Measurements from ENCODE around the gene ZFYVE21.

ZFYVE21 gene

GRCh38 chr14:103724116-103724515 is 8.5 kb downstream of the ZFYVE21 start:
- Histone ChIP-seq H3K27ac (ENCODE audit: low read depth in 2 of 2, low read length in 2 of 2) (no peak overlapping the region), H3K4me1 (ENCODE audit: control insufficient read depth in 2 of 2, insufficient read depth in 2 of 2, low read length in 2 of 2) (peaks cover 11 to 19% of the 10 kb centered on the region in 2 donors), H3K9me3 (ENCODE audit: control insufficient read depth in 2 of 2, low read length in 2 of 2) (no peaks in the 10 kb centered on the region), H3K36me3 (ENCODE audit: control insufficient read depth in 2 of 2, insufficient read depth in 2 of 2, low read length in 2 of 2) (peaks cover 11 to 18% of the 10 kb centered on the region in 2 donors), H3K27me3 (ENCODE audit: control insufficient read depth in 2 of 2, insufficient read depth in 2 of 2, low read length in 2 of 2) (no peaks in the 10 kb centered on the region), H3K9ac (ENCODE audit: low read depth in 1 of 2, low read length in 2 of 2) (no peak overlapping the region), H3K4me3 (ENCODE audit: low read length in 2 of 2) (no peak overlapping the region)

- no peaks in the 10 kb centered on the region for H3K27me3 ChIP-seq (ENCODE audit: control insufficient read depth in 2 of 2, insufficient read depth in 2 of 2, low read length in 2 of 2)
- H3K4me3 ChIP-seq (ENCODE audit: low read length in 2 of 2), result no peak overlapping the region
- no peak overlapping the region for H3K27ac ChIP-seq (ENCODE audit: low read depth in 2 of 2, low read length in 2 of 2)
- no peak overlapping the region for H3K9ac ChIP-seq (ENCODE audit: low read depth in 1 of 2, low read length in 2 of 2)
- H3K9me3 ChIP-seq (ENCODE audit: control insufficient read depth in 2 of 2, low read length in 2 of 2), result no peaks in the 10 kb centered on the region
- peaks cover 11 to 19% of the 10 kb centered on the region in 2 donors for H3K4me1 ChIP-seq (ENCODE audit: control insufficient read depth in 2 of 2, insufficient read depth in 2 of 2, low read length in 2 of 2)
- H3K36me3 ChIP-seq (ENCODE audit: control insufficient read depth in 2 of 2, insufficient read depth in 2 of 2, low read length in 2 of 2), result peaks cover 21 to 24% of the 10 kb centered on the region in 2 donors
Observed at GRCh38 chr14:103725001-103725682, 9.5 kb downstream of the ZFYVE21 start.

- Histone ChIP-seq H3K4me1 (ENCODE audit: control insufficient read depth in 2 of 2, insufficient read depth in 2 of 2, low read length in 2 of 2) (peaks cover 11 to 19% of the 10 kb centered on the region in 2 donors), H3K9me3 (ENCODE audit: control insufficient read depth in 2 of 2, low read length in 2 of 2) (no peaks in the 10 kb centered on the region), H3K4me3 (ENCODE audit: low read length in 2 of 2) (no peak overlapping the region), H3K27ac (ENCODE audit: low read depth in 2 of 2, low read length in 2 of 2) (no peak overlapping the region), H3K27me3 (ENCODE audit: control insufficient read depth in 2 of 2, insufficient read depth in 2 of 2, low read length in 2 of 2) (no peaks in the 10 kb centered on the region), H3K36me3 (ENCODE audit: control insufficient read depth in 2 of 2, insufficient read depth in 2 of 2, low read length in 2 of 2) (peaks cover 27% of the 10 kb centered on the region in 2 donors), H3K9ac (ENCODE audit: low read depth in 1 of 2, low read length in 2 of 2) (no peak overlapping the region)
Observed at GRCh38 chr14:103725739-103726395, 10.3 kb downstream of the ZFYVE21 start.

- Histone ChIP-seq H3K4me3 (ENCODE audit: low read length in 2 of 2) (no peak overlapping the region), H3K9me3 (ENCODE audit: control insufficient read depth in 2 of 2, low read length in 2 of 2) (no peaks in the 10 kb centered on the region), H3K27ac (ENCODE audit: low read depth in 2 of 2, low read length in 2 of 2) (no peak overlapping the region), H3K4me1 (ENCODE audit: control insufficient read depth in 2 of 2, insufficient read depth in 2 of 2, low read length in 2 of 2) (peaks cover 11 to 19% of the 10 kb centered on the region in 2 donors), H3K9ac (ENCODE audit: low read depth in 1 of 2, low read length in 2 of 2) (no peak overlapping the region), H3K36me3 (ENCODE audit: control insufficient read depth in 2 of 2, insufficient read depth in 2 of 2, low read length in 2 of 2) (peaks cover 27 to 28% of the 10 kb centered on the region in 2 donors), H3K27me3 (ENCODE audit: control insufficient read depth in 2 of 2, insufficient read depth in 2 of 2, low read length in 2 of 2) (no peaks in the 10 kb centered on the region)
Observed at GRCh38 chr14:103726474-103726873, 10.9 kb downstream of the ZFYVE21 start.

- Histone ChIP-seq H3K4me1 (ENCODE audit: control insufficient read depth in 2 of 2, insufficient read depth in 2 of 2, low read length in 2 of 2) (peaks cover 11 to 19% of the 10 kb centered on the region in 2 donors), H3K4me3 (ENCODE audit: low read length in 2 of 2) (no peak overlapping the region), H3K9me3 (ENCODE audit: control insufficient read depth in 2 of 2, low read length in 2 of 2) (no peaks in the 10 kb centered on the region), H3K36me3 (ENCODE audit: control insufficient read depth in 2 of 2, insufficient read depth in 2 of 2, low read length in 2 of 2) (peaks cover 32 to 38% of the 10 kb centered on the region in 2 donors), H3K27me3 (ENCODE audit: control insufficient read depth in 2 of 2, insufficient read depth in 2 of 2, low read length in 2 of 2) (no peaks in the 10 kb centered on the region), H3K9ac (ENCODE audit: low read depth in 1 of 2, low read length in 2 of 2) (no peak overlapping the region), H3K27ac (ENCODE audit: low read depth in 2 of 2, low read length in 2 of 2) (no peak overlapping the region)
Observed at GRCh38 chr14:103727313-103727980, 11.8 kb downstream of the ZFYVE21 start.

- H3K27me3 ChIP-seq (ENCODE audit: control insufficient read depth in 2 of 2, insufficient read depth in 2 of 2, low read length in 2 of 2), result no peaks in the 10 kb centered on the region
- no peak overlapping the region for H3K27ac ChIP-seq (ENCODE audit: low read depth in 2 of 2, low read length in 2 of 2)
- H3K36me3 ChIP-seq (ENCODE audit: control insufficient read depth in 2 of 2, insufficient read depth in 2 of 2, low read length in 2 of 2), result peaks cover 39 to 45% of the 10 kb centered on the region in 2 donors
- no peak overlapping the region for H3K4me3 ChIP-seq (ENCODE audit: low read length in 2 of 2)
- H3K9ac ChIP-seq (ENCODE audit: low read depth in 1 of 2, low read length in 2 of 2), result no peak overlapping the region
- H3K9me3 ChIP-seq (ENCODE audit: control insufficient read depth in 2 of 2, low read length in 2 of 2), result no peaks in the 10 kb centered on the region
- H3K4me1 ChIP-seq (ENCODE audit: control insufficient read depth in 2 of 2, insufficient read depth in 2 of 2, low read length in 2 of 2), result peaks cover 10 to 16% of the 10 kb centered on the region in 2 donors
Observed at GRCh38 chr14:103728141-103728540, 12.5 kb downstream of the ZFYVE21 start.

GRCh38 chr14:103728721-103729120 is 13.1 kb downstream of the ZFYVE21 start:
- Histone ChIP-seq H3K9me3 (ENCODE audit: control insufficient read depth in 2 of 2, low read length in 2 of 2) (no peaks in the 10 kb centered on the region), H3K27ac (ENCODE audit: low read depth in 2 of 2, low read length in 2 of 2) (no peak overlapping the region), H3K4me3 (ENCODE audit: low read length in 2 of 2) (no peak overlapping the region), H3K36me3 (ENCODE audit: control insufficient read depth in 2 of 2, insufficient read depth in 2 of 2, low read length in 2 of 2) (peaks cover 45 to 51% of the 10 kb centered on the region in 2 donors), H3K27me3 (ENCODE audit: control insufficient read depth in 2 of 2, insufficient read depth in 2 of 2, low read length in 2 of 2) (no peaks in the 10 kb centered on the region), H3K9ac (ENCODE audit: low read depth in 1 of 2, low read length in 2 of 2) (no peak overlapping the region), H3K4me1 (ENCODE audit: control insufficient read depth in 2 of 2, insufficient read depth in 2 of 2, low read length in 2 of 2) (peaks cover 4 to 10% of the 10 kb centered on the region in 2 donors)

GRCh38 chr14:103729496-103730448 is 14.2 kb downstream of the ZFYVE21 start:
- no peak overlapping the region for H3K27ac ChIP-seq (ENCODE audit: low read depth in 2 of 2, low read length in 2 of 2)
- no peak overlapping the region for H3K9ac ChIP-seq (ENCODE audit: low read depth in 1 of 2, low read length in 2 of 2)
- H3K9me3 ChIP-seq (ENCODE audit: control insufficient read depth in 2 of 2, low read length in 2 of 2), result no peaks in the 10 kb centered on the region
- H3K27me3 ChIP-seq (ENCODE audit: control insufficient read depth in 2 of 2, insufficient read depth in 2 of 2, low read length in 2 of 2), result no peaks in the 10 kb centered on the region
- no peak overlapping the region for H3K4me3 ChIP-seq (ENCODE audit: low read length in 2 of 2)
- H3K4me1 ChIP-seq (ENCODE audit: control insufficient read depth in 2 of 2, insufficient read depth in 2 of 2, low read length in 2 of 2), result peaks cover 0 to 3% of the 10 kb centered on the region in 2 donors
- H3K36me3 ChIP-seq (ENCODE audit: control insufficient read depth in 2 of 2, insufficient read depth in 2 of 2, low read length in 2 of 2), result peaks cover 51% of the 10 kb centered on the region in 2 donors

- Histone ChIP-seq H3K4me3 (ENCODE audit: low read length in 2 of 2) (no peak overlapping the region), H3K27me3 (ENCODE audit: control insufficient read depth in 2 of 2, insufficient read depth in 2 of 2, low read length in 2 of 2) (no peaks in the 10 kb centered on the region), H3K4me1 (ENCODE audit: control insufficient read depth in 2 of 2, insufficient read depth in 2 of 2, low read length in 2 of 2) (peaks cover 0 to 3% of the 10 kb centered on the region in 2 donors), H3K36me3 (ENCODE audit: control insufficient read depth in 2 of 2, insufficient read depth in 2 of 2, low read length in 2 of 2) (peaks cover 51 to 57% of the 10 kb centered on the region in 2 donors), H3K27ac (ENCODE audit: low read depth in 2 of 2, low read length in 2 of 2) (no peak overlapping the region), H3K9me3 (ENCODE audit: control insufficient read depth in 2 of 2, low read length in 2 of 2) (no peaks in the 10 kb centered on the region), H3K9ac (ENCODE audit: low read depth in 1 of 2, low read length in 2 of 2) (no peak overlapping the region)
Observed at GRCh38 chr14:103730490-103731035, 15.0 kb downstream of the ZFYVE21 start.

All from mucosa of rectum (tissue), 2 donors.